Neural crest cell (in vitro differentiated cells): Measurements from ENCODE around the gene DDR1. TPM values are rescaled to one million over a fixed set of nuclear protein-coding genes. Genes with fewer than 3 reads are reported as not detected.
"Not testable (repeated sequence)": the region's sequence is repeated elsewhere in the genome, so short reads cannot be mapped to it uniquely, and the experiment has no call there.

Experiments
- DNase-seq: peaks from one replicate; pipeline ENCODE4 v3.0.0; 2021; ENCODE audit warnings: low read depth, mixed read lengths, low spot score
- H3K27ac Mint-ChIP-seq: one replicate; pipeline ENCODE4 v1.8.0; 2021; ENCODE audit warnings: mild to moderate bottlenecking, mixed read lengths; ENCODE audit not compliant: unreplicated experiment
- H3K27me3 Mint-ChIP-seq: 2 replicates; pipeline ENCODE4 v1.8.0; 2021; ENCODE audit warnings: low read depth, mild to moderate bottlenecking, mixed read lengths
- H3K36me3 Mint-ChIP-seq: 2 replicates; pipeline ENCODE4 v1.8.0; 2021; ENCODE audit warnings: low read depth, mild to moderate bottlenecking, mixed read lengths
- H3K4me1 Mint-ChIP-seq: 2 replicates; pipeline ENCODE4 v1.8.0; 2021; ENCODE audit warnings: mixed read lengths
- H3K4me3 Mint-ChIP-seq: one replicate; pipeline ENCODE4 v1.8.0; 2021; ENCODE audit warnings: mild to moderate bottlenecking, mixed read lengths
- H3K9me3 Mint-ChIP-seq: 2 replicates; pipeline ENCODE4 v1.8.0; 2021; ENCODE audit warnings: mixed read lengths
- CTCF ChIP-seq: fragments of 200-600 bp; sonication (generic); conservative IDR thresholded peaks from 2 replicates; pipeline ENCODE4 v1.5.0; 2021; ENCODE audit warnings: antibody characterized with exemption, mild to moderate bottlenecking
- total RNA-seq: library from RNA; stranded (reverse); gene quantifications from 2 replicates; pipeline ENCODE4 v1.2.1, GENCODE V29; 2021

Gene DDR1
- total RNA-seq, 1 donor from 2014 or later = 178 TPM

GRCh38 chr6:30918670-30919069 lies 34.4 kb downstream of the DDR1 start:
- Mint-ChIP-seq H3K27ac (peak overlapping the region; percentile 12), H3K36me3 (peaks cover 8% of the 10 kb centered on the region), H3K4me3 (no peak overlapping the region), H3K9me3 (no peaks in the 10 kb centered on the region), H3K27me3 (no peaks in the 10 kb centered on the region), H3K4me1 (peaks cover 30% of the 10 kb centered on the region)
- TF ChIP-seq CTCF = no peak
- no peak for DNase-seq

GRCh38 chr6:30922447-30922852 lies 38.1 kb downstream of the DDR1 start:
- peaks cover 11% of the 10 kb centered on the region for H3K36me3 Mint-ChIP-seq
- no peak for DNase-seq
- H3K4me3 Mint-ChIP-seq = no peak overlapping the region
- TF ChIP-seq CTCF = no peak
- peaks cover 6% of the 10 kb centered on the region for H3K4me1 Mint-ChIP-seq
- no peaks in the 10 kb centered on the region for H3K9me3 Mint-ChIP-seq
- no peaks in the 10 kb centered on the region for H3K27me3 Mint-ChIP-seq
- H3K27ac Mint-ChIP-seq = peak overlapping the region; percentile 57

- not testable (repeated sequence) for H3K27ac Mint-ChIP-seq
These were observed 39.8 kb downstream of the DDR1 start for GRCh38 chr6:30924040-30924627.

GRCh38 chr6:30926644-30927043 lies 42.3 kb downstream of the DDR1 start:
- TF ChIP-seq CTCF = no peak
- Mint-ChIP-seq H3K36me3 (peaks cover 28% of the 10 kb centered on the region), H3K4me1 (no peaks in the 10 kb centered on the region), H3K4me3 (no peak overlapping the region), H3K9me3 (peaks cover 12% of the 10 kb centered on the region), H3K27ac (no peak overlapping the region), H3K27me3 (no peaks in the 10 kb centered on the region)
- no peak for DNase-seq

More at GRCh38 chr6:30924040-30924627, 39.8 kb downstream of the DDR1 start:
- H3K4me1 Mint-ChIP-seq, H3K9me3 Mint-ChIP-seq, DNase-seq, H3K4me3 Mint-ChIP-seq, H3K27me3 Mint-ChIP-seq: not testable (repeated sequence)
- peaks cover 23% of the 10 kb centered on the region for H3K36me3 Mint-ChIP-seq

- not testable (repeated sequence) for H3K4me3 Mint-ChIP-seq, H3K27me3 Mint-ChIP-seq, DNase-seq, H3K27ac Mint-ChIP-seq, H3K4me1 Mint-ChIP-seq
- Mint-ChIP-seq H3K9me3 (peaks cover 12% of the 10 kb centered on the region), H3K36me3 (peaks cover 28% of the 10 kb centered on the region)
These were observed 42.8 kb downstream of the DDR1 start for GRCh38 chr6:30927080-30927479.

GRCh38 chr6:30928677-30929076 lies 44.4 kb downstream of the DDR1 start:
- no peak for TF ChIP-seq CTCF
- H3K4me1 Mint-ChIP-seq = no peaks in the 10 kb centered on the region
- H3K27me3 Mint-ChIP-seq = no peaks in the 10 kb centered on the region
- H3K27ac Mint-ChIP-seq = no peak overlapping the region
- DNase-seq = no peak
- H3K9me3 Mint-ChIP-seq = peaks cover 12% of the 10 kb centered on the region
- peaks cover 28% of the 10 kb centered on the region for H3K36me3 Mint-ChIP-seq
- no peak overlapping the region for H3K4me3 Mint-ChIP-seq
